OCI-LY7 (cell line): ENCODE data around the gene FBF1. TPM values are rescaled to one million over a fixed set of nuclear protein-coding genes. Genes with fewer than 3 reads are reported as not detected.

ENCODE experiments used
- BruUV-seq: library from RNA; stranded (reverse); fragments of 400-500 nt; replicated peaks from 2 replicates; lab custom pipeline; 2021; lab: Mats Ljungman, UMichigan
- CTCF ChIA-PET: fragments of 300-600 bp; sonication (Branson Sonifier 250); formaldehyde crosslinking; loops from one replicate; lab custom pipeline; 2022; ENCODE audit warnings: antibody characterized with exemption; ENCODE audit not compliant: unreplicated experiment; lab: Charles Lee
- POLR2A ChIA-PET: fragments of 300-600 bp; sonication (Branson Sonifier 250); formaldehyde crosslinking; loops from one replicate; lab custom pipeline; 2022; ENCODE audit warnings: antibody characterized with exemption; lab: Charles Lee
- DNase-seq: peaks from one replicate; pipeline ENCODE4 v3.0.0-alpha.2; 2015; ENCODE audit warnings: low spot score
- H2AFZ ChIP-seq: fragments of 200-600 bp; sonication (generic), shearing (Covaris generic); 2 replicates; pipeline ENCODE4 v1.6.1; 2014; ENCODE audit warnings: mild to moderate bottlenecking, antibody characterized with exemption, low read length, moderate library complexity
- H3K27ac ChIP-seq: fragments of 200-600 bp; sonication (generic); 2 replicates; pipeline ENCODE4 v1.5.1; 2014; ENCODE audit warnings: mixed run types, low read depth, mild to moderate bottlenecking, moderate library complexity, low read length, inconsistent platforms; ENCODE audit not compliant: poor library complexity, severe bottlenecking
- H3K36me3 ChIP-seq: fragments of 200-600 bp; sonication (generic); 2 replicates; pipeline ENCODE4 v1.6.1; 2014; ENCODE audit warnings: mild to moderate bottlenecking, antibody characterized with exemption, low read length, moderate library complexity, mixed read lengths; ENCODE audit not compliant: insufficient read depth
- H3K4me1 ChIP-seq: fragments of 200-600 bp; sonication (generic); 2 replicates; pipeline ENCODE4 v1.5.1; 2014; ENCODE audit warnings: mild to moderate bottlenecking, low read length; ENCODE audit not compliant: insufficient read depth, poor library complexity, severe bottlenecking
- H3K4me2 ChIP-seq: fragments of 200-600 bp; sonication (generic); 2 replicates; pipeline ENCODE4 v1.6.1; 2014; ENCODE audit warnings: mild to moderate bottlenecking, low read length
- H3K4me3 ChIP-seq: fragments of 200-600 bp; sonication (generic); 2 replicates; pipeline ENCODE4 v1.5.1; 2014; ENCODE audit warnings: mild to moderate bottlenecking, low read depth, low read length; ENCODE audit not compliant: poor library complexity, severe bottlenecking
- H3K79me2 ChIP-seq: fragments of 200-600 bp; sonication (generic); 2 replicates; pipeline ENCODE4 v1.6.1; 2016; ENCODE audit warnings: low read depth, mild to moderate bottlenecking, low read length, moderate library complexity, mixed read lengths; ENCODE audit not compliant: insufficient read depth
- H3K9me2 ChIP-seq: fragments of 200-600 bp; sonication (generic); 2 replicates; pipeline ENCODE4 v1.6.1; 2016; ENCODE audit warnings: mild to moderate bottlenecking, low read length, mixed read lengths; ENCODE audit not compliant: insufficient read depth
- H3K9me3 ChIP-seq: fragments of 200-600 bp; sonication (generic); 2 replicates; pipeline ENCODE4 v1.6.1; 2014; ENCODE audit warnings: mild to moderate bottlenecking, mixed run types, low read length, mixed read lengths
- H4K20me1 ChIP-seq: fragments of 200-600 bp; sonication (generic); 2 replicates; pipeline ENCODE4 v1.6.1; 2014; ENCODE audit warnings: mild to moderate bottlenecking, antibody characterized with exemption, low read length, moderate library complexity, mixed read lengths; ENCODE audit not compliant: insufficient read depth
- CTCF ChIP-seq: fragments of 200-600 bp; sonication (generic); conservative IDR thresholded peaks from 2 replicates; pipeline ENCODE4 v1.5.1; 2014; ENCODE audit warnings: mild to moderate bottlenecking, antibody characterized with exemption, low read length, moderate library complexity, mixed read lengths
- EZH2phosphoT487 ChIP-seq: fragments of 200-600 bp; sonication (generic); IDR thresholded peaks from 2 replicates; pipeline ENCODE4 v1.6.1; 2018; ENCODE audit warnings: low read depth, borderline replicate concordance, mild to moderate bottlenecking, mixed run types, antibody characterized with exemption, low read length, moderate library complexity, mixed read lengths
- intact Hi-C: fragments of 100-400 bp; cut with micrococcal nuclease; formaldehyde crosslinking; loops from one replicate; pipeline ENCODE4 v1.10.0; 2022; ENCODE audit not compliant: unreplicated experiment
- total RNA-seq, 2 experiments: library from RNA; depleted of rRNA in 1 of 2; stranded (reverse); fragments of >200 nt in 1 of 2; shearing (Covaris generic) in 1 of 2; gene quantifications; 2 replicates each; pipeline ENCODE4 v1.2.3, GENCODE V29; 2014 to 2022

FBF1 gene
- total RNA-seq, 2 experiments from 2014 or later = 34.6 to 47.9 TPM

DNA sequence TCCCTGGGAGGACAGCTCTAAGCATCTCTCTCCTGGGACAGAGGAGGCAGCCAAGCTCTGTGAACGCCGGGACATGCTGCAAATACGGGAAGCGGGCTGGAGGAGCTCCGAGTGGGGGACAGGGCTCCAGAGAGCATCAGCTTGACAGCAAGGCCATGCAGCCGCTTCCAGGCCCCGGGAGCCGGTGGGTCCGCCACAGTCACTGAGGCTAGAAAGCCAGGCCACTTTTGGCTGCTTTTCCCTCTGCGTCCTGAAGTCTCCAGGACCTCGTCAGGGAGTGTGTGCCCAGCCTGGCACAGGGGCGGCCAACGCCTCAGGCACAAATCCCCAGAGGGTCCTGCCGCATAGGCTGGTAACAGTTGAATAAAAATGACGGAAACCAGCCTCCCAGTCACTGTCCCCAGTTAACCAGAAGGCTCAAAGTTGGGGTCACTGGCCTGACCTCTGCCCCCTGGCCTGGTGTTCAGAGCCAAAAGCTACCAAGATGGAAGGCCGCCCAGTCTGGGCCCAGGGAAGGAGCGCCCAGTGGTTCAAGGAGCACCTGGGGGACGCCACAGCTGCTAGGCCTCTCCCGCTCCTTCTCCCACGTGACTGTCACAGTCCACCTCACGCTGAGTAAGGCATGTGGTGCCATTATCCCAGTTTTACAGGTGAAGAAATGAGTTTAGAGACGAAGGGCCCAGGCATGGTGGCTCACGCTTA lies 40.9 kb downstream of the FBF1 start:
- Histone ChIP-seq H3K9me3 (no peaks in the 10 kb centered on the region), H3K36me3 (peaks cover 62% of the 10 kb centered on the region), H3K4me2 (no peak overlapping the region), H4K20me1 (no peaks in the 10 kb centered on the region), H2AFZ (no peak overlapping the region), H3K79me2 (peaks cover 26% of the 10 kb centered on the region), H3K4me1 (peaks cover 30% of the 10 kb centered on the region), H3K9me2 (no peaks in the 10 kb centered on the region), H3K4me3 (no peak overlapping the region), H3K27ac (no peak overlapping the region)
- CTCF ChIA-PET = no interaction called here
- TF ChIP-seq EZH2phosphoT487 = no peak
- no peak for TF ChIP-seq CTCF
- POLR2A ChIA-PET = no interaction called here
- intact Hi-C loops = loop anchor here (10.0 kb wide), 2 partner anchors 205 to 365 kb away; partner anchors contain the start of genes EXOC7 and UBALD2
- no TSS peak for BruUV-seq
- DNase-seq = no peak

DNA sequence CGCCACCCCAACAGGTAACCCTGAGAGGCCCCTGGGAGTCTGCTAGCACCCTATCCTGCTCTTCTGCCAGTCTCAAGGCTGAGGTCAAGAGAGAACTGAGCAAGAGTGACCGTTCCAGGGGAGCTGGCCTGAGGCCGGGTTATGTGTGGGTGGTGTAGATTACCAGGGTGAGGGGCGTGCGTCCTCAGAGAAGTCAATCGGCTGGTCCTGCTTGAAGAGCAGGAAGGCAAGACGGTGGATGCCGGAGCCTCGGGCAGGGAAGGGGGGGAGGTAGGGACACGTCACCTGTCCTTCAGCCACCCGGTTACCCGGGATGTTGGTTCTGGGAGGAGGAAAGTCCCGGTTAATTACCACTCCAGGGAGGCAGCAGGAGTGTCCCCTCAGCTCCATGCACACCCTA lies 41.5 kb downstream of the FBF1 start:
- Histone ChIP-seq H3K79me2 (peaks cover 31% of the 10 kb centered on the region), H3K9me3 (no peaks in the 10 kb centered on the region), H3K4me1 (peaks cover 35% of the 10 kb centered on the region), H3K36me3 (peaks cover 62% of the 10 kb centered on the region), H3K4me2 (no peak overlapping the region), H2AFZ (no peak overlapping the region), H4K20me1 (no peaks in the 10 kb centered on the region), H3K9me2 (no peaks in the 10 kb centered on the region), H3K27ac (no peak overlapping the region), H3K4me3 (no peak overlapping the region)
- BruUV-seq = no TSS peak
- DNase-seq = no peak
- TF ChIP-seq CTCF (no peak), EZH2phosphoT487 (no peak)
- CTCF ChIA-PET = no interaction called here
- POLR2A ChIA-PET = interaction anchor here (1.1 kb wide), 1 partner anchor 51 kb away, joined by 3 read pairs; no protein-coding TSS in a partner anchor
- intact Hi-C loops = no loop called here

DNA sequence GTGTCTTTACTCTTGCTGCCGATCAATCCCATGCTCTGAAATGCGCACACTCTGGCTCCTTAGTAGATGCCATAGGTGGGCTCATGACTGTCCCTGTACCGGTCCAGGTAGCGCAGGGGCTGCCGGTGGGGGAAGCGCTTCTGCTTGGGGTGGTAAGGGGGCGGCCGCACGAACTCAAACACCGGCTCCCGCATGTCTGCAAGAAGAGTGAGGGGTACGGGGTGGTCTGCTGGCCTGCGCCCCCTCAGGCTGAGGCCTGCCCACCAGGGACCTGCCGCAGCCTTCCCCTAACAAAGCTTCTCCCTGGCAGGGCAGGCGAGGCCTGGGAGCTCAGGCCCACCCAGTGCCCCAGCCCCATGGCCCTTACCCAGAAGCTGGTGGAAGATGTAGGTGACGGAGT lies 42.1 kb downstream of the FBF1 start:
- Histone ChIP-seq H3K4me3 (no peak overlapping the region), H3K27ac (no peak overlapping the region), H3K4me2 (no peak overlapping the region), H3K9me2 (no peaks in the 10 kb centered on the region), H4K20me1 (no peaks in the 10 kb centered on the region), H3K79me2 (peaks cover 29% of the 10 kb centered on the region), H2AFZ (no peak overlapping the region), H3K9me3 (no peaks in the 10 kb centered on the region), H3K4me1 (peaks cover 33% of the 10 kb centered on the region), H3K36me3 (peaks cover 62% of the 10 kb centered on the region)
- intact Hi-C loops = no loop called here
- ChIA-PET CTCF (no interaction called here), POLR2A (interaction anchor here (1.1 to 1.3 kb wide), 2 partner anchors 10 to 52 kb away, joined by 3 read pairs; no protein-coding TSS in a partner anchor)
- BruUV-seq = TSS peak; percentile 35
- DNase-seq = no peak
- TF ChIP-seq EZH2phosphoT487 = no peak
